ENCODE data around the gene MGAT5.

DNA sequence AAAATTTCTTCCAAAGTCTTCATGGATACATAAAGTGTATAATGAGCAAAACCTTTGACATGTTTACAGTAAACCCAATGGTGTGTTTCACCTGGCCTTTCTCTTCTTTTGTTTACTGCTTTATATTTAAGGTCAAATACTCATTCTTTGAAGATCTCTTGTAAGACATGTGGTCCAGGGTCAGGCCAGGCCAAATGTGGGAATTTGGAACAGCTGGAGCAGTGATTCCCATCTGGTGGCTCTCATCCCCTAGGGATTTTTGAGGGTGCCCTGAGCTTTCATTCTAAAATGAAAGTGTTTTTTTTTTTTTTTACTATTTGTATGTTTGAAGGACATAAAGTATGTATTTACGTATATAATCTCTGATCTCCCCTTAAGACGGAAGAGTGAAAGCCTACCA is 13.8 kb upstream of the MGAT5 start:
- TF ChIP-seq, protein P1, sequence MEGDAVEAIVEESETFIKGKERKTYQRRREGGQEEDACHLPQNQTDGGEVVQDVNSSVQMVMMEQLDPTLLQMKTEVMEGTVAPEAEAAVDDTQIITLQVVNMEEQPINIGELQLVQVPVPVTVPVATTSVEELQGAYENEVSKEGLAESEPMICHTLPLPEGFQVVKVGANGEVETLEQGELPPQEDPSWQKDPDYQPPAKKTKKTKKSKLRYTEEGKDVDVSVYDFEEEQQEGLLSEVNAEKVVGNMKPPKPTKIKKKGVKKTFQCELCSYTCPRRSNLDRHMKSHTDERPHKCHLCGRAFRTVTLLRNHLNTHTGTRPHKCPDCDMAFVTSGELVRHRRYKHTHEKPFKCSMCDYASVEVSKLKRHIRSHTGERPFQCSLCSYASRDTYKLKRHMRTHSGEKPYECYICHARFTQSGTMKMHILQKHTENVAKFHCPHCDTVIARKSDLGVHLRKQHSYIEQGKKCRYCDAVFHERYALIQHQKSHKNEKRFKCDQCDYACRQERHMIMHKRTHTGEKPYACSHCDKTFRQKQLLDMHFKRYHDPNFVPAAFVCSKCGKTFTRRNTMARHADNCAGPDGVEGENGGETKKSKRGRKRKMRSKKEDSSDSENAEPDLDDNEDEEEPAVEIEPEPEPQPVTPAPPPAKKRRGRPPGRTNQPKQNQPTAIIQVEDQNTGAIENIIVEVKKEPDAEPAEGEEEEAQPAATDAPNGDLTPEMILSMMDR (IDR thresholded peaks at IDR 0.05) = no peak
- TF ChIP-seq POLR2A (IDR thresholded peaks at IDR 0.05) = no peak
